Activated CD8-positive, alpha-beta T cell treated with anti-CD3 and anti-CD28 coated beads for 36 hours (primary cell): ENCODE results near the gene AKAP9. TPM values are rescaled to one million over a fixed set of nuclear protein-coding genes. Genes with fewer than 3 reads are reported as not detected.

ENCODE experiments used
- ATAC-seq: fragments of 200-7000 bp; cut with Tn5 transposase; one replicate; pipeline ENCODE4 v1.10.0; 2021; ENCODE audit warnings: mild to moderate bottlenecking, moderate library complexity
- CTCF ChIA-PET: fragments of 350-600 bp; sonication (Branson Sonifier 250); formaldehyde crosslinking; loops from one replicate; lab custom pipeline; 2021; ENCODE audit warnings: antibody characterized with exemption; lab: Charles Lee
- POLR2A ChIA-PET: fragments of 350-600 bp; sonication (Branson Sonifier 250); formaldehyde crosslinking; loops from one replicate; lab custom pipeline; 2021; ENCODE audit warnings: antibody characterized with exemption; lab: Charles Lee
- DNase-seq: peaks from one replicate; pipeline ENCODE4 v3.0.0-alpha.2; 2020
- H3K27ac Mint-ChIP-seq: one replicate; pipeline ENCODE4 v1.8.0; 2021; ENCODE audit warnings: mild to moderate bottlenecking, mixed read lengths
- H3K27me3 Mint-ChIP-seq: one replicate; pipeline ENCODE4 v1.8.0; 2021; ENCODE audit warnings: mixed read lengths
- H3K36me3 Mint-ChIP-seq: one replicate; pipeline ENCODE4 v1.8.0; 2021; ENCODE audit warnings: low read depth, mixed read lengths
- H3K4me1 Mint-ChIP-seq: one replicate; pipeline ENCODE4 v1.8.0; 2021; ENCODE audit warnings: low read depth, mixed read lengths
- H3K4me3 Mint-ChIP-seq: one replicate; pipeline ENCODE4 v1.8.0; 2021; ENCODE audit warnings: mild to moderate bottlenecking, moderate library complexity, mixed read lengths
- H3K9me3 Mint-ChIP-seq: one replicate; pipeline ENCODE4 v1.8.0; 2021; ENCODE audit warnings: mixed read lengths
- CTCF ChIP-seq: fragments of 200-600 bp; IDR thresholded peaks from one replicate; pipeline ENCODE4 v1.8.0; 2022; ENCODE audit warnings: antibody characterized with exemption, mild to moderate bottlenecking
- intact Hi-C: fragments of 100-400 bp; cut with micrococcal nuclease; formaldehyde crosslinking; loops from one replicate; pipeline ENCODE4 v1.10.0; 2022
- total RNA-seq, 2 experiments: library from RNA; stranded (reverse); gene quantifications; one replicate each; pipeline ENCODE4 v1.2.3, GENCODE V29; 2021

AKAP9 gene
- total RNA-seq, 2 experiments from 2014 or later: 24.8 to 28.4 TPM

GRCh38 chr7:91927912-91928311, 12.8 kb upstream of the AKAP9 start:
- Mint-ChIP-seq H3K27me3 (peaks cover 6% of the 10 kb centered on the region), H3K4me3 (no peak overlapping the region), H3K27ac (no peak overlapping the region), H3K36me3 (no peaks in the 10 kb centered on the region), H3K9me3 (no peaks in the 10 kb centered on the region), H3K4me1 (peaks cover 10% of the 10 kb centered on the region)
- no peak for ATAC-seq
- DNase-seq: no peak
- no peak for TF ChIP-seq CTCF
- POLR2A ChIA-PET: interaction anchor here (0.6 kb wide), 1 partner anchor 106 kb away, joined by 4 read pairs; no protein-coding TSS in a partner anchor
- CTCF ChIA-PET: interaction anchor here (1.5 kb wide), 1 partner anchor 15 kb away, joined by 3 read pairs; no protein-coding TSS in a partner anchor
- intact Hi-C loops: no loop called here

GRCh38 chr7:91929463-91929862, 11.2 kb upstream of the AKAP9 start:
- Mint-ChIP-seq H3K4me1 (peaks cover 10% of the 10 kb centered on the region), H3K36me3 (no peaks in the 10 kb centered on the region), H3K4me3 (no peak overlapping the region), H3K9me3 (no peaks in the 10 kb centered on the region), H3K27me3 (peaks cover 5% of the 10 kb centered on the region), H3K27ac (peak overlapping the region; percentile 62)
- ChIA-PET POLR2A (no interaction called here), CTCF (no interaction called here)
- DNase-seq (no peak), ATAC-seq (peak; percentile 95)
- intact Hi-C loops: no loop called here
- no peak for TF ChIP-seq CTCF

- TF ChIP-seq CTCF: no peak
- Mint-ChIP-seq H3K4me1 (peaks cover 28% of the 10 kb centered on the region), H3K36me3 (no peaks in the 10 kb centered on the region), H3K4me3 (peak overlapping the region; percentile 80), H3K27ac (peak overlapping the region; percentile 95), H3K9me3 (no peaks in the 10 kb centered on the region), H3K27me3 (no peaks in the 10 kb centered on the region)
- DNase-seq (peak; percentile 56), ATAC-seq (peak; percentile 17)
- intact Hi-C loops: no loop called here
- CTCF ChIA-PET: interaction anchor here (1.3 to 3.8 kb wide), 3 partner anchors 13 to 60 kb away, joined by 3 to 19 read pairs (median 17); partner anchors contain the start of gene MTERF1
- POLR2A ChIA-PET: interaction anchor here (0.8 to 2.0 kb wide), 6 partner anchors 8 to 507 kb away, joined by 3 to 7 read pairs (median 4); partner anchors contain the start of genes CYP51A1 and GATAD1
Measured at GRCh38 chr7:91940171-91940570, 491 bp upstream of the AKAP9 start.

- H3K27me3 Mint-ChIP-seq: no peaks in the 10 kb centered on the region
- ChIA-PET CTCF (interaction anchor here (0.7 to 3.8 kb wide), 4 partner anchors 12 to 194 kb away, joined by 3 to 19 read pairs (median 10); partner anchors contain the start of gene MTERF1), POLR2A (interaction anchor here (0.7 to 2.0 kb wide), 7 partner anchors 8 to 852 kb away, joined by 3 to 7 read pairs (median 4); partner anchors contain the start of gene MTERF1)
Measured at GRCh38 chr7:91941450-91941849, 788 bp downstream of the AKAP9 start.

More at GRCh38 chr7:91941450-91941849, 788 bp downstream of the AKAP9 start:
- ATAC-seq (peak; percentile 29), DNase-seq (peak; percentile 69)
- Mint-ChIP-seq H3K36me3 (peaks cover 2% of the 10 kb centered on the region), H3K4me3 (peak overlapping the region; percentile 80), H3K9me3 (no peaks in the 10 kb centered on the region), H3K27ac (peak overlapping the region; percentile 95), H3K4me1 (peaks cover 39% of the 10 kb centered on the region)
- TF ChIP-seq CTCF: no peak
- intact Hi-C loops: no loop called here
